T-helper 17 cell (primary cell): ENCODE measurements around the gene SENP2. TPM values are rescaled to one million over a fixed set of nuclear protein-coding genes. Genes with fewer than 3 reads are reported as not detected.

Experiments used
- total RNA-seq, 4 donors: library from RNA in 2 of 4; stranded (reverse) in 2 of 4; gene quantifications; one replicate each; pipeline ENCODE4 v1.2.3 and lab custom pipeline; 2022 to 2026

SENP2 gene
- total RNA-seq, 2 donors from 2014 or later = 48.5 to 64.6 TPM

Other genes starting within 250 kb of the SENP2 start
- 1 to 10 TPM; 6.8 to 8.1 TPM for gene MAP3K13, start 223.2 kb upstream of the SENP2 start, total RNA-seq
- gene TMEM41A, start 87.3 kb upstream of the SENP2 start, total RNA-seq = 10 to 100 TPM; 20.6 to 23.4 TPM
- 1 to 10 TPM in 1 of 2 donors, under 1 TPM in 1; 0.32 to 1.7 TPM for gene LIPH, start 33.7 kb upstream of the SENP2 start, total RNA-seq
- gene IGF2BP2, start 238.7 kb downstream of the SENP2 start, total RNA-seq = 1 to 10 TPM in 1 of 2 donors, under 1 TPM in 1; 0.99 to 8.8 TPM